Peyer's patch (tissue), 4 donors: Measurements from ENCODE around the gene ZNF627. TPM values are rescaled to one million over a fixed set of nuclear protein-coding genes. Genes with fewer than 3 reads are reported as not detected.
A peak's percentile ranks its signal among the peaks of the same experiment; 100 is the strongest.

Experiments used
- DNase-seq, 3 donors: peaks; one replicate each; pipeline ENCODE4 v3.0.0-alpha.2; 2017 to 2019
- H3K27ac ChIP-seq, 4 donors: fragments of 200-600 bp; sonication (generic); one replicate each; pipeline ENCODE4 v1.5.1; 2016 to 2019
- H3K27me3 ChIP-seq, 2 donors: fragments of 200-600 bp; sonication (generic); one replicate each; pipeline ENCODE4 v1.5.1; 2019
- H3K36me3 ChIP-seq, 3 donors: fragments of 200-600 bp; sonication (generic); one replicate each; pipeline ENCODE4 v1.5.1; 2016 to 2019
- H3K4me1 ChIP-seq, 4 donors: fragments of 200-600 bp; sonication (generic); one replicate each; pipeline ENCODE4 v1.5.1; 2016 to 2019
- H3K4me3 ChIP-seq, 4 donors: fragments of 200-600 bp; sonication (generic); 1 replicate in 3 of 4; 2 replicates in 1 of 4; pipeline ENCODE4 v1.5.1; 2016 to 2019; ENCODE audit warnings: mild to moderate bottlenecking in 1 of 4
- H3K9me3 ChIP-seq, 4 donors: fragments of 200-600 bp; sonication (generic); one replicate each; pipeline ENCODE4 v1.5.1; 2016 to 2019; ENCODE audit warnings: mild to moderate bottlenecking in 1 of 4
- CTCF ChIP-seq, 6 experiments: fragments of 450-650 bp in 4 of 6; fragments of 200-600 bp in 2 of 6; sonication (generic) in 1 of 6; IDR thresholded peaks; one replicate each; pipeline ENCODE4 v1.5.1; 2017 to 2019; ENCODE audit warnings: antibody characterized with exemption in 6 of 6, mild to moderate bottlenecking in 3 of 6, moderate library complexity in 1 of 6
- POLR2A ChIP-seq, 2 donors: fragments of 450-650 bp; IDR thresholded peaks; one replicate each; pipeline ENCODE4 v1.5.1; 2017; ENCODE audit warnings: antibody characterized with exemption in 2 of 2, mild to moderate bottlenecking in 2 of 2, moderate library complexity in 2 of 2
- total RNA-seq, 4 donors: library from RNA; depleted of rRNA; stranded (reverse); fragments of >200 nt; gene quantifications; one replicate each; pipeline ENCODE4 v1.1.0, GENCODE V29; 2016

ZNF627 gene
- total RNA-seq, 4 donors from 2014 or later = 4.4 to 10.7 (median 5.5) TPM

GRCh38 chr19:11552666-11553372, 44.5 kb upstream of the ZNF627 start:
- Histone ChIP-seq H3K27ac (peak overlapping the region; percentile 30 to 75 (median 66)), H3K36me3 (peaks cover 0 to 35% (median 0%) of the 10 kb centered on the region in 3 donors), H3K4me1 (peaks cover 0 to 13% (median 8%) of the 10 kb centered on the region in 4 donors), H3K4me3 (no peak overlapping the region), H3K27me3 (no peaks in the 10 kb centered on the region), H3K9me3 (no peaks in the 10 kb centered on the region)
- TF ChIP-seq POLR2A (IDR thresholded peaks at IDR 0.05) (no peak), CTCF (IDR thresholded peaks at IDR 0.05) (no peak)
- peak in 2 of 3 donors; percentile 42 to 67 for DNase-seq

- peak in 2 of 3 donors; percentile 79 to 80 for DNase-seq
- Histone ChIP-seq H3K4me1 (peaks cover 0 to 20% (median 13%) of the 10 kb centered on the region in 4 donors), H3K9me3 (no peaks in the 10 kb centered on the region), H3K27ac (peak overlapping the region in 2 of 4 donors; percentile 69 to 75), H3K27me3 (no peaks in the 10 kb centered on the region), H3K36me3 (peaks cover 0 to 35% (median 0%) of the 10 kb centered on the region in 3 donors), H3K4me3 (no peak overlapping the region)
- no peak for TF ChIP-seq CTCF (IDR thresholded peaks at IDR 0.05)
Observed at GRCh38 chr19:11554160-11554559, 43.1 kb upstream of the ZNF627 start.

- Histone ChIP-seq H3K9me3 (no peaks in the 10 kb centered on the region), H3K4me3 (no peak overlapping the region), H3K36me3 (peaks cover 0 to 35% (median 0%) of the 10 kb centered on the region in 3 donors), H3K4me1 (peaks cover 0 to 25% (median 13%) of the 10 kb centered on the region in 4 donors), H3K27ac (peak overlapping the region in 1 of 4 donors; percentile 75), H3K27me3 (no peaks in the 10 kb centered on the region)
- no peak for DNase-seq
- TF ChIP-seq POLR2A (IDR thresholded peaks at IDR 0.05) (no peak), CTCF (IDR thresholded peaks at IDR 0.05) (no peak)
Observed at GRCh38 chr19:11555246-11555645, 42.0 kb upstream of the ZNF627 start.

- no peak for DNase-seq
- no peak overlapping the region for H3K27ac ChIP-seq
- TF ChIP-seq CTCF (IDR thresholded peaks at IDR 0.05) = no peak
- TF ChIP-seq POLR2A (IDR thresholded peaks at IDR 0.05) = no peak
- H3K4me3 ChIP-seq = no peak overlapping the region
- H3K9me3 ChIP-seq = no peaks in the 10 kb centered on the region
- peaks cover 0 to 35% (median 0%) of the 10 kb centered on the region in 3 donors for H3K36me3 ChIP-seq
- H3K4me1 ChIP-seq = peaks cover 0 to 25% (median 16%) of the 10 kb centered on the region in 4 donors
- no peaks in the 10 kb centered on the region for H3K27me3 ChIP-seq
Observed at GRCh38 chr19:11556634-11557420, 40.5 kb upstream of the ZNF627 start.

GRCh38 chr19:11558881-11559828, 38.1 kb upstream of the ZNF627 start, which contains the start of gene ELOF1:
Gene ELOF1 (minus strand): TSS chr19:11559230. CDS start chr19:11554347, 4,883 bp downstream.
- peak; percentile 97 to 99 (median 97) for DNase-seq
- peak within 1 kb of the TSS; percentile 75 to 87 (median 84) for H3K27ac ChIP-seq
- no peaks in the 10 kb centered on the region for H3K9me3 ChIP-seq
- peaks cover 0 to 25% (median 9%) of the 10 kb centered on the region in 4 donors for H3K4me1 ChIP-seq
- peak within 1 kb of the TSS; percentile 64 to 83 (median 82) for H3K4me3 ChIP-seq
- peak in 3 of 6 experiments; percentile 21 to 34 (median 30) for TF ChIP-seq CTCF (IDR thresholded peaks at IDR 0.05)
- peak; percentile 71 to 79 for TF ChIP-seq POLR2A (IDR thresholded peaks at IDR 0.05)
- no peaks in the 10 kb centered on the region for H3K27me3 ChIP-seq
- peaks cover 0 to 13% (median 0%) of the 10 kb centered on the region in 3 donors for H3K36me3 ChIP-seq
